SK-N-SH (cell line): ENCODE data around the gene DUSP3.

Experiments used
- ELF1 ChIP-seq: IDR thresholded peaks from 2 replicates; pipeline ENCODE4 v1.4.0; 2012
- EP300 ChIP-seq, 2 experiments: IDR thresholded peaks; 2 replicates each; pipeline versions ENCODE4 v1.4.0 to v1.6.1; 2012; ENCODE audit warnings: borderline replicate concordance in 1 of 2, low read depth in 1 of 2, low read length in 1 of 2
- EZH2phosphoT487 ChIP-seq: fragments of 200-600 bp; sonication (generic); IDR thresholded peaks from 2 replicates; pipeline ENCODE4 v1.6.1; 2017; ENCODE audit warnings: low read depth, mixed run types, mild to moderate bottlenecking, antibody characterized with exemption, moderate library complexity, borderline replicate concordance
- GABPA ChIP-seq: IDR thresholded peaks from 2 replicates; pipeline ENCODE4 v1.4.0; 2012; ENCODE audit warnings: low read depth, mild to moderate bottlenecking
- JUND ChIP-seq: IDR thresholded peaks from 2 replicates; pipeline ENCODE4 v1.4.0; 2012
- POLR2AphosphoS5 ChIP-seq: IDR thresholded peaks from 2 replicates; pipeline ENCODE4 v1.6.1; 2012; ENCODE audit warnings: low read depth, low read length
- RAD21 ChIP-seq: IDR thresholded peaks from 2 replicates; pipeline ENCODE4 v1.6.1; 2012; ENCODE audit warnings: mild to moderate bottlenecking, low read length
- REST ChIP-seq: IDR thresholded peaks from 2 replicates; pipeline ENCODE4 v1.6.1; 2012; ENCODE audit warnings: mild to moderate bottlenecking, low read depth, low read length, moderate library complexity
- SMC3 ChIP-seq: IDR thresholded peaks from 2 replicates; pipeline ENCODE4 v1.6.1; 2012; ENCODE audit warnings: low read depth, low read length, improper control_type of control experiment
- TAF1 ChIP-seq: IDR thresholded peaks from 2 replicates; pipeline ENCODE4 v1.6.1; 2012; ENCODE audit warnings: low read depth, mild to moderate bottlenecking, low read length, moderate library complexity, borderline replicate concordance
- USF2 ChIP-seq: fragments of 150-350 bp; IDR thresholded peaks from 2 replicates; pipeline ENCODE4 v1.6.1; 2017; ENCODE audit warnings: antibody characterized with exemption, low read length, low read depth, borderline replicate concordance
- TF ChIP-seq, protein P1 (sequence below): fragments of 200-600 bp; sonication (generic); IDR thresholded peaks from 2 replicates; pipeline ENCODE4 v1.6.1; 2017; ENCODE audit warnings: antibody characterized with exemption, mild to moderate bottlenecking, moderate library complexity

GRCh38 chr17:43769859-43770258 lies 8.9 kb downstream of the DUSP3 start:
- TF ChIP-seq, protein P1, sequence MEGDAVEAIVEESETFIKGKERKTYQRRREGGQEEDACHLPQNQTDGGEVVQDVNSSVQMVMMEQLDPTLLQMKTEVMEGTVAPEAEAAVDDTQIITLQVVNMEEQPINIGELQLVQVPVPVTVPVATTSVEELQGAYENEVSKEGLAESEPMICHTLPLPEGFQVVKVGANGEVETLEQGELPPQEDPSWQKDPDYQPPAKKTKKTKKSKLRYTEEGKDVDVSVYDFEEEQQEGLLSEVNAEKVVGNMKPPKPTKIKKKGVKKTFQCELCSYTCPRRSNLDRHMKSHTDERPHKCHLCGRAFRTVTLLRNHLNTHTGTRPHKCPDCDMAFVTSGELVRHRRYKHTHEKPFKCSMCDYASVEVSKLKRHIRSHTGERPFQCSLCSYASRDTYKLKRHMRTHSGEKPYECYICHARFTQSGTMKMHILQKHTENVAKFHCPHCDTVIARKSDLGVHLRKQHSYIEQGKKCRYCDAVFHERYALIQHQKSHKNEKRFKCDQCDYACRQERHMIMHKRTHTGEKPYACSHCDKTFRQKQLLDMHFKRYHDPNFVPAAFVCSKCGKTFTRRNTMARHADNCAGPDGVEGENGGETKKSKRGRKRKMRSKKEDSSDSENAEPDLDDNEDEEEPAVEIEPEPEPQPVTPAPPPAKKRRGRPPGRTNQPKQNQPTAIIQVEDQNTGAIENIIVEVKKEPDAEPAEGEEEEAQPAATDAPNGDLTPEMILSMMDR: no peak
- TF ChIP-seq JUND (no peak), USF2 (no peak), GABPA (no peak), REST (no peak), POLR2AphosphoS5 (no peak), TAF1 (no peak), SMC3 (no peak), RAD21 (no peak), EZH2phosphoT487 (no peak), EP300 (IDR thresholded peaks at IDR 0.05; ENCODE audit: borderline replicate concordance in 1 of 2, low read depth in 1 of 2, low read length in 1 of 2) (no peak), ELF1 (no peak)
